ENCODE measurements around the gene NFIA. TPM values are rescaled to one million over a fixed set of nuclear protein-coding genes. Genes with fewer than 3 reads are reported as not detected.

The NFIA gene
- total and polyA plus RNA-seq, 9 of the 15 experiments (the other 6 are each of a cell fraction or from before 2014, with no cell fraction given), result 5.3 to 24.9 (median 9.8) TPM

DNA sequence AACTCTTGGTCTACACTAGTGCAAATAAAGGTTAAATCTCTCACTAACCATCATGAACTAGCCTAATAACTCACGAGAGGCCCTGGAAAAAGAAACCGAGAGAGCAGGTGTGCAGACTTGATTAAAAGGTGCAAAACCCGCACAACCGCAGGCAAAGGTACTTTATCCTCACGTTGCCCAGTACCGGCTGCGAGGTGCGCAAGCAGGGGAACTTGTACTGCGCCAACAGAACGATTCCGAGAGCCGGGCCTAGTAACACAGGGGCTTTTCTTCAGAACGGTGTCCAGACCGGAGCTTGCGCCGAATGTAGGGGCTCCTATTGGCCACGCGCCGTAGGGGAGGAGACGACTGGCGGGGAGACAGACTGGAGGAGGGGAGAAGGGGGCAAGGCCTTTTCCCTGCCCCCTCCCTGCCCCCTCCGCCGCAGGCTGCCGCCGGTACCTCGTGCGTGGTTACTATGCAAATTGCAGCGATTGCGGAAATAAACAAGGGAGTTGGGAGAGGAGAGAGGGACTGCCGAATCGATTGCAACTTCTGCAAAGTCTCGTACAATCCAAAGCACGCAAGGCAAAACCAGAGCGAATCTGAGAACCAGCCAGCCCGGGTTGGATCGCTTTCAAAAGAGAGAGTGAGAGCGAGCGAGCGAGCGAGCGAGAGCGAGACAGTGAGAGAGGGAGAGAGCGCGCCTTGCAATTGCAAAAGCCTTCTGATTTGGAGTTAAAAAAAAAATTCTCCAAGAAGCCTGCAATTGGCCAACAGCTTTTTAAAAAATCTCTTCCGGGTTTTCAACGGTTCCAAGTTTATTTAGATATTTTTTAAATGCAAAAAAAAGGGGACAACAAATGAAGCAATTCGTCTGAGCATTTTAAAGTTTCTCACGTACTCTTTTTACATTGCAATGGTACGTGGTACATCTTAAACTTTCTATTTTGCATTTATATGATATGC lies 5.4 kb upstream of the NFIA start (continued):
- TF ChIP-seq CXXC5 (CRISPR knock-in tag; IDR thresholded peaks at IDR 0.05), result peak; percentile 89
- peak in 1 of 2 experiments; percentile 66; a peak in 1 of 3 replicates for TF ChIP-seq CBX3 (IDR thresholded peaks at IDR 0.05; ENCODE audit: borderline replicate concordance in 1 of 2, low read length in 2 of 2)
- no peak for TF ChIP-seq ZEB2 (IDR thresholded peaks at IDR 0.05)
- peak; percentile 82 for TF ChIP-seq KDM5B (IDR thresholded peaks at IDR 0.05; ENCODE audit: insufficient replicate concordance, low read depth, low read length)
- TF ChIP-seq, protein P1, sequence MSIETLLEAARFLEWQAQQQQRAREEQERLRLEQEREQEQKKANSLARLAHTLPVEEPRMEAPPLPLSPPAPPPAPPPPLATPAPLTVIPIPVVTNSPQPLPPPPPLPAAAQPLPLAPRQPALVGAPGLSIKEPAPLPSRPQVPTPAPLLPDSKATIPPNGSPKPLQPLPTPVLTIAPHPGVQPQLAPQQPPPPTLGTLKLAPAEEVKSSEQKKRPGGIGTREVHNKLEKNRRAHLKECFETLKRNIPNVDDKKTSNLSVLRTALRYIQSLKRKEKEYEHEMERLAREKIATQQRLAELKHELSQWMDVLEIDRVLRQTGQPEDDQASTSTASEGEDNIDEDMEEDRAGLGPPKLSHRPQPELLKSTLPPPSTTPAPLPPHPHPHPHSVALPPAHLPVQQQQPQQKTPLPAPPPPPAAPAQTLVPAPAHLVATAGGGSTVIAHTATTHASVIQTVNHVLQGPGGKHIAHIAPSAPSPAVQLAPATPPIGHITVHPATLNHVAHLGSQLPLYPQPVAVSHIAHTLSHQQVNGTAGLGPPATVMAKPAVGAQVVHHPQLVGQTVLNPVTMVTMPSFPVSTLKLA (conservative IDR thresholded peaks at IDR 0.05), result peak; percentile 96 to 98
- no peak for TF ChIP-seq ZNF165 (CRISPR knock-in tag; IDR thresholded peaks at IDR 0.05; ENCODE audit: borderline replicate concordance)
- TF ChIP-seq POLR2A (conservative IDR thresholded peaks at IDR 0.05), result peak; percentile 79
- TF ChIP-seq RFX1 (IDR thresholded peaks at IDR 0.05), result peak; percentile 43; the same call in 1 of the 2 replicates
- TF ChIP-seq BMI1 (IDR thresholded peaks at IDR 0.05; ENCODE audit: low read length), result no peak
- TF ChIP-seq BCOR (IDR thresholded peaks at IDR 0.05), result peak; percentile 40; the same call in 1 of the 2 replicates
- peak; percentile 70 for TF ChIP-seq CHD2 (IDR thresholded peaks at IDR 0.05; ENCODE audit: low read depth, low read length)
- no peak for TF ChIP-seq ZNF282 (CRISPR knock-in tag; IDR thresholded peaks at IDR 0.05)
- no peak for TF ChIP-seq ZKSCAN8 (CRISPR knock-in tag; IDR thresholded peaks at IDR 0.05)
- TF ChIP-seq, protein P2, sequence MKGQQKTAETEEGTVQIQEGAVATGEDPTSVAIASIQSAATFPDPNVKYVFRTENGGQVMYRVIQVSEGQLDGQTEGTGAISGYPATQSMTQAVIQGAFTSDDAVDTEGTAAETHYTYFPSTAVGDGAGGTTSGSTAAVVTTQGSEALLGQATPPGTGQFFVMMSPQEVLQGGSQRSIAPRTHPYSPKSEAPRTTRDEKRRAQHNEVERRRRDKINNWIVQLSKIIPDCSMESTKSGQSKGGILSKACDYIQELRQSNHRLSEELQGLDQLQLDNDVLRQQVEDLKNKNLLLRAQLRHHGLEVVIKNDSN (CRISPR knock-in tag; IDR thresholded peaks at IDR 0.05), result peak; percentile 66
- TF ChIP-seq, protein P3, sequence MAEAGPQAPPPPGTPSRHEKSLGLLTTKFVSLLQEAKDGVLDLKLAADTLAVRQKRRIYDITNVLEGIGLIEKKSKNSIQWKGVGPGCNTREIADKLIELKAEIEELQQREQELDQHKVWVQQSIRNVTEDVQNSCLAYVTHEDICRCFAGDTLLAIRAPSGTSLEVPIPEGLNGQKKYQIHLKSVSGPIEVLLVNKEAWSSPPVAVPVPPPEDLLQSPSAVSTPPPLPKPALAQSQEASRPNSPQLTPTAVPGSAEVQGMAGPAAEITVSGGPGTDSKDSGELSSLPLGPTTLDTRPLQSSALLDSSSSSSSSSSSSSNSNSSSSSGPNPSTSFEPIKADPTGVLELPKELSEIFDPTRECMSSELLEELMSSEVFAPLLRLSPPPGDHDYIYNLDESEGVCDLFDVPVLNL (CRISPR knock-in tag; IDR thresholded peaks at IDR 0.05; ENCODE audit: low read depth), result no peak
- peak; percentile 98 to 99 for TF ChIP-seq FOXK2 (conservative IDR thresholded peaks at IDR 0.05 in 1 of 2, IDR thresholded peaks at IDR 0.05 in 1 of 2; ENCODE audit: low read depth in 2 of 2)
- peak; percentile 55 for TF ChIP-seq POLR2B (IDR thresholded peaks at IDR 0.05; ENCODE audit: low read depth, partially characterized antibody)
- TF ChIP-seq LEF1 (IDR thresholded peaks at IDR 0.05), result peak; percentile 59
- peak; percentile 96 for TF ChIP-seq HNRNPLL (IDR thresholded peaks at IDR 0.05; ENCODE audit: low read depth, low read length, poor library complexity, severe bottlenecking)
- TF ChIP-seq ZFX (CRISPR knock-in tag; IDR thresholded peaks at IDR 0.05), result peak; percentile 92
- TF ChIP-seq DMBX1 (CRISPR knock-in tag; IDR thresholded peaks at IDR 0.05; ENCODE audit: borderline replicate concordance), result no peak
- TF ChIP-seq, protein P4, sequence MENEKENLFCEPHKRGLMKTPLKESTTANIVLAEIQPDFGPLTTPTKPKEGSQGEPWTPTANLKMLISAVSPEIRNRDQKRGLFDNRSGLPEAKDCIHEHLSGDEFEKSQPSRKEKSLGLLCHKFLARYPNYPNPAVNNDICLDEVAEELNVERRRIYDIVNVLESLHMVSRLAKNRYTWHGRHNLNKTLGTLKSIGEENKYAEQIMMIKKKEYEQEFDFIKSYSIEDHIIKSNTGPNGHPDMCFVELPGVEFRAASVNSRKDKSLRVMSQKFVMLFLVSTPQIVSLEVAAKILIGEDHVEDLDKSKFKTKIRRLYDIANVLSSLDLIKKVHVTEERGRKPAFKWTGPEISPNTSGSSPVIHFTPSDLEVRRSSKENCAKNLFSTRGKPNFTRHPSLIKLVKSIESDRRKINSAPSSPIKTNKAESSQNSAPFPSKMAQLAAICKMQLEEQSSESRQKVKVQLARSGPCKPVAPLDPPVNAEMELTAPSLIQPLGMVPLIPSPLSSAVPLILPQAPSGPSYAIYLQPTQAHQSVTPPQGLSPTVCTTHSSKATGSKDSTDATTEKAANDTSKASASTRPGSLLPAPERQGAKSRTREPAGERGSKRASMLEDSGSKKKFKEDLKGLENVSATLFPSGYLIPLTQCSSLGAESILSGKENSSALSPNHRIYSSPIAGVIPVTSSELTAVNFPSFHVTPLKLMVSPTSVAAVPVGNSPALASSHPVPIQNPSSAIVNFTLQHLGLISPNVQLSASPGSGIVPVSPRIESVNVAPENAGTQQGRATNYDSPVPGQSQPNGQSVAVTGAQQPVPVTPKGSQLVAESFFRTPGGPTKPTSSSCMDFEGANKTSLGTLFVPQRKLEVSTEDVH (IDR thresholded peaks at IDR 0.05; ENCODE audit: low read depth, partially characterized antibody), result no peak
- no peak for TF ChIP-seq ZC3H4 (CRISPR knock-in tag; IDR thresholded peaks at IDR 0.05; ENCODE audit: borderline replicate concordance)
